CD4-positive, alpha-beta T cell treated with Interferon alpha-2 for 1 hour (primary cell): Measurements from ENCODE around the gene LTC4S.
"Not testable (repeated sequence)": the region's sequence is repeated elsewhere in the genome, so short reads cannot be mapped to it uniquely, and the experiment has no call there.

Experiments used
- DNase-seq, 2 donors: peaks; one replicate each; pipeline ENCODE4 v3.0.0-alpha.2; 2020 to 2022

Gene LTC4S

GRCh38 chr5:179793468-179794139, at the start of gene LTC4S:
TSS of gene LTC4S (plus strand) at chr5:179793986. CDS start at chr5:179794081, 95 bp downstream.
- peak; percentile 58 to 71 for DNase-seq

GRCh38 chr5:179744106-179744505, 49.7 kb upstream of the LTC4S start:
- DNase-seq: not testable (repeated sequence)

GRCh38 chr5:179746872-179747271, 46.9 kb upstream of the LTC4S start:
- DNase-seq: no peak

GRCh38 chr5:179747811-179748210, 46.0 kb upstream of the LTC4S start:
- DNase-seq: no peak

GRCh38 chr5:179749857-179750508, 43.8 kb upstream of the LTC4S start:
- no peak for DNase-seq

GRCh38 chr5:179753971-179754370, 39.8 kb upstream of the LTC4S start:
- DNase-seq: no peak

GRCh38 chr5:179755022-179755421, 38.8 kb upstream of the LTC4S start:
- DNase-seq: no peak

- DNase-seq: no peak
Measured at GRCh38 chr5:179758955-179759354, 34.8 kb upstream of the LTC4S start.

- no peak for DNase-seq
Measured at GRCh38 chr5:179759581-179760551, 33.9 kb upstream of the LTC4S start.

- peak; percentile 9 to 35 for DNase-seq
Measured at GRCh38 chr5:179762079-179762780, 31.6 kb upstream of the LTC4S start.

- no peak for DNase-seq
Measured at GRCh38 chr5:179762781-179763176, 31.0 kb upstream of the LTC4S start.

GRCh38 chr5:179763215-179763945, 30.4 kb upstream of the LTC4S start:
- DNase-seq: peak; percentile 55 to 72

- DNase-seq: no peak
Measured at GRCh38 chr5:179764056-179764455, 29.7 kb upstream of the LTC4S start.

- no peak for DNase-seq
Measured at GRCh38 chr5:179765400-179765799, 28.4 kb upstream of the LTC4S start.

- DNase-seq: no peak
Measured at GRCh38 chr5:179766021-179766725, 27.6 kb upstream of the LTC4S start.

GRCh38 chr5:179766726-179767455, 26.9 kb upstream of the LTC4S start:
- DNase-seq: no peak

- DNase-seq: no peak
Measured at GRCh38 chr5:179767496-179768100, 26.2 kb upstream of the LTC4S start.

GRCh38 chr5:179768326-179769085, 25.3 kb upstream of the LTC4S start:
- no peak for DNase-seq

- no peak for DNase-seq
Measured at GRCh38 chr5:179769271-179769670, 24.5 kb upstream of the LTC4S start.
